D721Med (cell line): ENCODE measurements around the gene FBXL22.

Source experiments
- DNase-seq: peaks from one replicate; pipeline ENCODE4 v3.0.0; 2011; ENCODE audit warnings: low spot score; ENCODE audit not compliant: insufficient read length
- FAIRE-seq: peaks from 2 replicates; lab custom pipeline; 2011; peaks lifted over from hg19 to GRCh38; lab: Jason Lieb, UNC
- CTCF ChIP-seq: IDR thresholded peaks from 2 replicates; pipeline ENCODE4 v1.5.1; 2012; ENCODE audit warnings: mild to moderate bottlenecking, control low read depth; ENCODE audit not compliant: insufficient read depth; ENCODE audit errors: missing control alignments

FBXL22 gene

GRCh38 chr15:63602595-63602994 lies 5.4 kb downstream of the FBXL22 start:
- FAIRE-seq (no peak), DNase-seq (no peak)
- TF ChIP-seq CTCF = no peak

- no peak for FAIRE-seq
- no peak for DNase-seq
Observed at GRCh38 chr15:63603516-63603915, 6.3 kb downstream of the FBXL22 start.

GRCh38 chr15:63604281-63604680 lies 7.1 kb downstream of the FBXL22 start:
- TF ChIP-seq CTCF = no peak
- FAIRE-seq (no peak), DNase-seq (no peak)

More at GRCh38 chr15:63603516-63603915, 6.3 kb downstream of the FBXL22 start:
- no peak for TF ChIP-seq CTCF

GRCh38 chr15:63605036-63605435 lies 7.8 kb downstream of the FBXL22 start:
- TF ChIP-seq CTCF = no peak
- DNase-seq = no peak
- no peak for FAIRE-seq

- FAIRE-seq (no peak), DNase-seq (no peak)
- TF ChIP-seq CTCF = no peak
Observed at GRCh38 chr15:63605816-63606215, 8.6 kb downstream of the FBXL22 start.

- DNase-seq (no peak), FAIRE-seq (no peak)
- no peak for TF ChIP-seq CTCF
Observed at GRCh38 chr15:63606308-63606707, 9.1 kb downstream of the FBXL22 start.

- TF ChIP-seq CTCF = no peak
- no peak for DNase-seq
- no peak for FAIRE-seq
Observed at GRCh38 chr15:63608989-63609388, 11.8 kb downstream of the FBXL22 start.
